ENCODE measurements around the gene PHLDA2. TPM values are rescaled to one million over a fixed set of nuclear protein-coding genes. Genes with fewer than 3 reads are reported as not detected.

Gene PHLDA2
- total and polyA plus RNA-seq, 2 donors (not counting 3 experiments of a cell fraction or from before 2014, with no cell fraction given): 38.5 to 44.5 TPM

- peaks cover 55% of the 10 kb centered on the region for H3K79me2 ChIP-seq (ENCODE audit: control insufficient read depth, insufficient read depth, low read length)
- no peaks in the 10 kb centered on the region for H4K20me1 ChIP-seq (replicated peaks; ENCODE audit: control insufficient read depth, extremely low read depth, insufficient read depth, low read length)
- H3K9me3 ChIP-seq (replicated peaks; ENCODE audit: control insufficient read depth, insufficient read depth, low read length): no peaks in the 10 kb centered on the region
- no peak overlapping the region for H3K4me2 ChIP-seq (ENCODE audit: insufficient read depth, low read length)
- H3K4me1 ChIP-seq (ENCODE audit: control insufficient read depth, extremely low read depth, insufficient read depth, low read length): no peaks in the 10 kb centered on the region
- no peak overlapping the region for H3K27ac ChIP-seq (ENCODE audit: insufficient read depth, low read depth, low read length)
- no peak overlapping the region for H2AFZ ChIP-seq (ENCODE audit: low read depth, low read length)
- ChIA-PET POLR2A (no interaction called here), CTCF (interaction anchor here (1.4 to 2.0 kb wide), 6 partner anchors 11 to 444 kb away, joined by 3 to 15 read pairs (median 6); no protein-coding TSS in a partner anchor)
- intact Hi-C loops (cut with micrococcal nuclease): loop anchor here (5.0 kb wide), 1 partner anchor 46 kb away; no protein-coding TSS in a partner anchor
- dilution Hi-C loops (cut with MboI; ENCODE audit: extremely low pct_ligation_motif_present, low sequenced_read_pairs): no loop called here
- H3K27me3 ChIP-seq (ENCODE audit: control insufficient read depth in 2 of 2, insufficient read depth in 2 of 2, low read length in 2 of 2): no peaks in the 10 kb centered on the region
- FAIRE-seq (no peak), DNase-seq (ENCODE audit: low read depth, low spot score) (no peak)
- no peak for TF ChIP-seq JUN (IDR thresholded peaks at IDR 0.05; ENCODE audit: borderline replicate concordance, insufficient read depth, insufficient read length, low read depth)
- TF ChIP-seq EZH2 (IDR thresholded peaks at IDR 0.05; ENCODE audit: borderline replicate concordance, low read depth, low read length, severe bottlenecking): no peak
- TF ChIP-seq, protein P1, sequence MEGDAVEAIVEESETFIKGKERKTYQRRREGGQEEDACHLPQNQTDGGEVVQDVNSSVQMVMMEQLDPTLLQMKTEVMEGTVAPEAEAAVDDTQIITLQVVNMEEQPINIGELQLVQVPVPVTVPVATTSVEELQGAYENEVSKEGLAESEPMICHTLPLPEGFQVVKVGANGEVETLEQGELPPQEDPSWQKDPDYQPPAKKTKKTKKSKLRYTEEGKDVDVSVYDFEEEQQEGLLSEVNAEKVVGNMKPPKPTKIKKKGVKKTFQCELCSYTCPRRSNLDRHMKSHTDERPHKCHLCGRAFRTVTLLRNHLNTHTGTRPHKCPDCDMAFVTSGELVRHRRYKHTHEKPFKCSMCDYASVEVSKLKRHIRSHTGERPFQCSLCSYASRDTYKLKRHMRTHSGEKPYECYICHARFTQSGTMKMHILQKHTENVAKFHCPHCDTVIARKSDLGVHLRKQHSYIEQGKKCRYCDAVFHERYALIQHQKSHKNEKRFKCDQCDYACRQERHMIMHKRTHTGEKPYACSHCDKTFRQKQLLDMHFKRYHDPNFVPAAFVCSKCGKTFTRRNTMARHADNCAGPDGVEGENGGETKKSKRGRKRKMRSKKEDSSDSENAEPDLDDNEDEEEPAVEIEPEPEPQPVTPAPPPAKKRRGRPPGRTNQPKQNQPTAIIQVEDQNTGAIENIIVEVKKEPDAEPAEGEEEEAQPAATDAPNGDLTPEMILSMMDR (IDR thresholded peaks at IDR 0.05; ENCODE audit: extremely low read depth in 1 of 2, insufficient read depth in 1 of 2, low read depth in 1 of 2, low read length in 2 of 2): no peak
- no peak for TF ChIP-seq FOS (IDR thresholded peaks at IDR 0.05; ENCODE audit: borderline replicate concordance, insufficient read depth, low read length)
- TF ChIP-seq POLR2A (IDR thresholded peaks at IDR 0.05; ENCODE audit: low read depth, low read length): no peak
- no peak for TF ChIP-seq MAX (IDR thresholded peaks at IDR 0.05; ENCODE audit: insufficient read depth, insufficient read length)
- no peak for TF ChIP-seq MYC (IDR thresholded peaks at IDR 0.05; ENCODE audit: low read depth, low read length)
- TF ChIP-seq GATA2 (IDR thresholded peaks at IDR 0.05; ENCODE audit: insufficient read depth, insufficient read length, low read depth, low read length): no peak
- no peak for TF ChIP-seq POLR2AphosphoS5 (IDR thresholded peaks at IDR 0.05; ENCODE audit: insufficient read depth, low read depth, low read length)
- no peak overlapping the region for H3K4me3 ChIP-seq (replicated peaks in 1 of 3; ENCODE audit: insufficient read depth in 1 of 3, low read depth in 1 of 3, low read length in 3 of 3)
- BruUV-seq (replicated peaks): no TSS peak
- peaks cover 23% of the 10 kb centered on the region in 2 experiments for H3K36me3 ChIP-seq (ENCODE audit: control insufficient read depth in 2 of 2, extremely low read depth in 1 of 2, insufficient read depth in 2 of 2, low read length in 2 of 2)
- H3K9me1 ChIP-seq (replicated peaks; ENCODE audit: control insufficient read depth, extremely low read depth, insufficient read depth, low read length): no peaks in the 10 kb centered on the region
- no peak overlapping the region for H3K9ac ChIP-seq (replicated peaks; ENCODE audit: extremely low read depth, insufficient read depth, low read length)
Measured at GRCh38 chr11:2976294-2977063, 47.3 kb upstream of the PHLDA2 start.

All from endothelial cell of umbilical vein (primary cell).